Thyroid gland (tissue), 4 donors: ENCODE results near the gene PTPN14.

Source experiments
- CTCF ChIP-seq, 6 experiments: fragments of 200-600 bp in 3 of 6; fragments of 450-650 bp in 3 of 6; sonication (generic) in 3 of 6; IDR thresholded peaks; one replicate each; pipeline ENCODE4 v1.5.1; 2016 to 2019; ENCODE audit warnings: antibody characterized with exemption in 6 of 6, mild to moderate bottlenecking in 2 of 6, inconsistent platforms in 1 of 6, moderate library complexity in 1 of 6
- POLR2A ChIP-seq, 2 donors: fragments of 450-650 bp; IDR thresholded peaks; one replicate each; pipeline ENCODE4 v1.6.1; 2017; ENCODE audit warnings: antibody characterized with exemption in 2 of 2, mild to moderate bottlenecking in 2 of 2, moderate library complexity in 1 of 2

GRCh38 chr1:214500340-214501055, 50.9 kb downstream of the PTPN14 start:
- no peak for TF ChIP-seq CTCF (IDR thresholded peaks at IDR 0.05)
- TF ChIP-seq POLR2A (IDR thresholded peaks at IDR 0.05) = no peak
